GM19452 (cell line): ENCODE measurements around the gene ZMYM3.

ENCODE experiments used
- ATAC-seq: cut with Tn5 transposase; IDR thresholded peaks from one replicate; pipeline ENCODE4 v1.9.1; 2021; ENCODE audit not compliant: unreplicated experiment

Gene ZMYM3

DNA sequence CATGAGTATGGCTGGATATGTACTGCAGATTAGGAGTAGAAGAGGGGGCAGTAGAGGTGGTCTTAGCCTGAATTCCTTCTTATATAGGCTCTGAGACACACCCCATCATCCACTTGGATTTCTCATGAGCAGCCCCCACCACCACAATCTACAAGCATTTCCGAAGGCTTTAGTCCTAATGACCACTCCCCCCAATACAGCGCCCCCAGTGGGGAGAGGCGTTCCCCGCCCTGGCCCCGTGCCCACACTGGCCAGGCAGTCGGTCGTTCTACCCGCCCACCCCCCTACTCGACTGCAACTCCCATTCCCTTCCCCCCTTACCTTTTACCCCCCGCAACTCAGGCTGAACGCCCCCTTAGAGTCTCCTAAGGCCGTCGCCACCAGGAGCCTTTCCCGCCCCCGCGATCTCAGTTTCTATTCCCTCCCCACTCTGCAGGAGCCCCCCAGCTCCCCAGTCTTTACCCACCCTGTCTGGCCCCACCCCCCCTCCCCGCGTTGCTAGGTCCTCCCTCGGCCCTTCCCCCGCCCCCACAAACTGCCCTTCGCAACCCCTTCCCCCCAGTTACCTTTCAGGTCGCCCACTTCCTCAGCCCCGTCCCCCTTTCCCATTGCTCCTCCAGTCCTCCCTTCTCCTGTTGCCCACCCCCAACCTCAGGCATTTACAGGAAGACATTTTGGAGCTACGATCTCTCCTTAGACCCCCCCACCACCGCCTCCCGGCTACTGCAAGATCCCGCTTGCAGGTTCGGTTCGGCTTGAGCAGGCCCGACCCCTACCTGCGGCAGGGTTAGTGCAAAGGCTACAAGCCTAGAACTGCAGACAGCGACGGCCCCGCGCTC lies 468 bp downstream of the ZMYM3 start:
- ATAC-seq = no peak

DNA sequence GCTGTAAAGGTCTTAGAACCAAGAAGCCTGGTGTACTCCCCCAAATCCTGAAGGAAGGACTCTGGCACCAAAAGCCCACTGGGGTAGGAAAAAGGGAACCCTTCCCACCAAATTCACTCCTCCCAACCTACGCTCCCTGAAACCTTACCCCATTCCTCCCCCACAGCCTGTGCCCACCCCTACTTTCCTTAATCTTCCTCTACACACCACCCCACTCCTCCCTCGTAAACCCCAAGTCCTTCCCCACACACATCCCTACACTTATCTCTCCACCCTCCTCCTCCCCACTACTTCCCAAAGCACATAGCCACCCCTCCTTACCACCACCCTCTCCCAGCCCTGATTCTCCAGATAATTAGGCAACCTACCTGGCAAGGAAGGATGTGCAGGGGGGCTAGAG lies 1.7 kb downstream of the ZMYM3 start:
- ATAC-seq = no peak

DNA sequence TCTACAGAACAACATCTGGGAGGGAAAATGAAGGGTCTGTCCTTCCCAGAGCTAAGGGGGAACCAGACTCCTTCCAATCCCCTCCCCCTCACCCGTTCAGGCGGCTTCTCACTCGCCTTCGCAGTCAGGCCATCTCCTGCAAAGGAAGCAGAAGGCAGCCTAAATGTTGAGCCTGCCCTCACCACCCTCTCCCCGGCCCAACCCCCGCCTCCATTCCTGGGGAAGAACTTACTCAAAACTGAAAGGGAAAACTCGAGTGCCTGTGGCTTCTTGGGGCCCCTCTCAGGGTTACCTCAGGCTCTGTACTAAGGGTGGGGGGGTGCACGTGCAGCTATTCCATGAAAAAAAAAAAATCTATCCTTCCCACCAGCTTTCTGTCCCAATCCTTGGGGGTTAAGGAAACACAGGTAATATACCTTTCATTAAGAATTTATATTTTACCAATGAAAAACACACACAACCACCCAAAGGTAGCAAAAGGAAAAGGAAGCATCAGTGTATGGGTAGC lies 2.4 kb downstream of the ZMYM3 start:
- ATAC-seq = no peak

DNA sequence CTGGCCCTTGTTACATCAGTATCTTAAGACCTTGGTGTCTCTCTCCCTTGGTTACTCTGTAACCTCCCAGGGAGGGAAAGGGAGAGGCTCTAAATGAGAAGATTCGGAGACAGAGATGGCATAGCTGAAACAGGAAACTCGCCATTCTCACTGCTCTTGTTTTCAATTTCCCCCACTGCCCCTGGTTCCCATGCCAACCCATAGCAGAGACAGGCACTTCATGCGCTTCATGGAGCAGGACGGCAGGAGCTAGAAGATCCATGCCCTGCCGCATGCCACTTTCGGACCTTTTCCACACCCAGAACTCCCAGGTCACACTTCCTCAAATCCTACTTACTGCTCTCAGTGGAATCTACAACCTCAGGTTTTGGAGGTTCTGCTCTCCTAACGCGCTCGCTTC lies 3.1 kb downstream of the ZMYM3 start:
- ATAC-seq = no peak

DNA sequence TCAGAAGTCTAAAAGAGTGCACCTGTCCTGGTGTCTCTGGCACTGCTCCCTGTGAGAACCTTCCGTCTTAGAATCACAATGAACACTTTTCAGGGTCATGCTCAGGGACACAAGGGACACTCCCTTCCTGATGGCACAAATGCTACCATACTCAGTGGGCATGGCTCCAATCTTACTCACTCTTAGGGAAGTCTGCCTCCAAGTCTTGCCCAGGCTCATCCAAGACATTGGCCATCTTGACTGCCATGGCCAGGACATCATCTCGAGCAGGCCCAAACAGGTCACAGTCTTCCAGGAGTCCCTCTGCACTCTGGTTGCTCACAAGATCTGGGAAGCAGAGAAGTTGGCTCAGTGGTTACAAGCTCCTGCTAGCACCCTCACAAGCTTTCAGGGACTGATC lies 8.8 kb downstream of the ZMYM3 start:
- ATAC-seq = no peak

DNA sequence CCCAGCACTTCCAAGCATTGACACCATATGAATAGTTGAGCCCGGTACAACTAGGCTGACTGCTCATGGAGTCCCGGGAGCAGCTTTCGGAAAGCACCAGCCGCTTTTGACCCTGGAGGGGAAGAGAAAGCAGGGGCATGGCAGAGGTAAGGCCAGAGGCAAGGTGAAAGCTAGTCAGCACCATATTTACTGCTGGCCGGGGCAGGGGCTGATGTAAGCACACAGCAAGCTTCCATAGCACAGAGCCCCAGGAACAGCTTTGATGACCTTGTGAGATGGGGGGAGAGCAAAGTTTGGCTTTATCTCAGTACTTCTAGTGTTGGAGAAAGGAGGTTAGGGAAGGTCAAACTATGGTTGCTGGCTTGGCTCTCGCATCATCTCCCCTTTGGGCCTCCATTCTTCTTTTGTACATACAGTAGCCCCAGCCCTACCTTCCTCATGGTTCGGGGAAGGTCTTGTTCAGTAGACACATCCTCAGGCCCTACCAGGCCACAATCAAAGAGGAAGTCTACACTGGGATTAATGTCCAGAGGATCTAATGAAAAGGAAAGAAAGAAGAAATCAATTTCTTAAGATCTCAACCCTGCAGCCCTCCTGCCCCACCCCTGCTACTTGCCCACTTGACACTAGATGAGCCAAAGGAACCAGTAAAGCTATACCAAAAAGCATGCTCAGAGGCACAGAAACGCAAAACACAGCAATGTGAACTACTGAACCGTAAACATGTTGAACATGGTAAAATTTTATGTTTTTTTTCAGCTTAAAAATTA lies 9.4 kb downstream of the ZMYM3 start:
- no peak for ATAC-seq

DNA sequence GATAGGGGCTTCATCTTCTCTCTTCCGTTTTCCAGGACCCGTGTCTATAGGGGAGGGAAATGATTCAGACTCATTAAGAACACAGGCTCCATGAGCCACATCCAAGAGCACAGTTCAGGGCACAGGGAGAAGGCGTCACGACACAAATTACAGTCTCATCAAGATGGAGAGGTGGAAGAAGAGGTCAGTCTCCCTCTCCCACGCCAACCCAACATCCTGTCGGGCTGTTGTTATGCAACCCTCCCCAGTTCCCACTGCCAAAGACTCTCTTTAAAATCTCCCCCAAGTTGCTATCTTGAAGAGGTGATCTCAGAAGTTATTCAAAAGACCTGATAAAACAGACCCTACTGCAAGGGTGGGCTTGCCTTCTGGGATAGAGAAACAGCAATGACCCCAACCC lies 12.6 kb downstream of the ZMYM3 start:
- no peak for ATAC-seq

DNA sequence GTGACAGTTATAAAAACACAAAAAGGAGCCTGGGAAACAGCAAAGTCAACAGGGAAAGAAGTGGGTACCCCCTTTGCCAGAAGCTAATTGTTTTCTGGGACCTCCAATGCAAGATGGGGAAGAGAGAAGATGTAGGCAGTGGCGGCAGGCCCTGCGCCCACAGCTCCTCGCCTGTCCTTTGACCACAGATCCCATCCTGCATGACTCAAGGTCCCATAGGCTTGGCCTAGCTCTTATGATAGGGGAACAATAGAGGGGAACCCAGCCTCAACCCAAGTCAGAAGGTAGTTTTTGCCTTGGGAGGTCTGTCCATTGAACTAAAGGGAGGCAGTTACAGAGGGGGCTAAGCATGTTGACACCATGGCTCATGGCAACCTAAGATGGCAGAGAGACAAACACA lies 14.2 kb downstream of the ZMYM3 start:
- ATAC-seq = no peak

DNA sequence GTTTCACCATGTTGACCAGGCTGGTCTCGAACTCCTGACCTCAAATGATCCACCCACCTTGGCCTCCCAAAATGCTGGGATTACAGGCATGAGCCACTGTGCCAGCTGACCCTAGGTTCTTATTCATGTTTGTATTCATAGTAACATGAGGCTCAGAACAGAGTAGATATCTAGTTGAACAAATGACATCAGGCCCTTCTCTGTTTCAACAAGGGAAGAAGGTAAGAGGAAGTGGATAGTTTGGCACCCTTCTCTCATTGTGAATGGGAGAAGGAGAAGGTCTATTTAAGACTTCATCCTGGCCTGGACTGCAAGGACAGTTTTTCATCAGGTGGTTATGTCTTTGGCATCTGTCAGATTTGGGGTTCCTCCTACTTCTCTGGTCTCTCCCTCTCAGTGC lies 17.1 kb downstream of the ZMYM3 start:
- no peak for ATAC-seq

DNA sequence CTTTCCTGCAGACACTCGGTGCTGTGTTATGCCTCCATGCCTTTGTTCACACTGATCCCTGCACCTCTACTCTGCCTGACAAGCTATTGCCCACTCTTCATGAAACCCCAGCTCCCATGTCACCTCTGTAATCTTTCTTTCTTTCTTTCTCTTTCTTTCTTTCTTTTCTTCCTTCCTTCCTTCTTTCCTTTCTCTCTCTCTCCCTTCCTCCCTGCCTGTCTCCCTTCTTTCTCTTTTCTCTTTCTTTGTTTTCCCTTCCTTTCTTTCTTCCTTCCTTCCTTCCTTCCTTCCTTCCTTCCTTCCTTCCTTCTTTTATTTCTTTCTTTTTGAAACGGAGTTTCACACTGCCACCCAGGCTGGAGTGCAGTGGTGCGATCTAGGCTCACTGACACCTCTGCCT lies 18.5 kb downstream of the ZMYM3 start:
- ATAC-seq = no peak

DNA sequence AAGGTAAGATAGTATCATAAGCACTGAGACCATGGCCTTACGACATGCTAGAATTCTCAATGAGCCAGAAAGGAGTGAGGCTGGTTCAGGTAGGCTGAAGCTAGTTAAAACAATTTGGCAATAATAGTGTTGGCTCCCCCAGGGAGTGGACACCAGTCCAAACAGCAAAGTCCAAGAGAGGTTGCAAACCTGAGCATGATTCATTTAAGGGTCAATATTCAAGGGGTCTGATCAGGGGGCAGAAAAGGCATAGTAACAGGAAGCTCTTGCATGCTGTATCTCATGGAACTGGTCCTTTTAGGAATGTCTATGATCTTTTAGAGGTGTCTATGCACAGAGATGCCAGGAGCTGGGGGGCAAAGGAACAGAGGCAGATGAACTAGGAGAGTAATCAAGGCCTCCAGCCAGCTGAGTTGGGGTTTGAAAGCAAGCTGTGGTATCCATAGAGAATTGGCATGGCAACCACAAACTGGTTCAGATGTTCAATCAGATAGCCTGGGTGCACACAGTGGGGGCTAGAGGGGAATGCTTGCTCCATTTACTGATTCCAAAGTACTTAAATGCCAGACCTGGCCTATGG lies 25.8 kb downstream of the ZMYM3 start:
- no peak for ATAC-seq

DNA sequence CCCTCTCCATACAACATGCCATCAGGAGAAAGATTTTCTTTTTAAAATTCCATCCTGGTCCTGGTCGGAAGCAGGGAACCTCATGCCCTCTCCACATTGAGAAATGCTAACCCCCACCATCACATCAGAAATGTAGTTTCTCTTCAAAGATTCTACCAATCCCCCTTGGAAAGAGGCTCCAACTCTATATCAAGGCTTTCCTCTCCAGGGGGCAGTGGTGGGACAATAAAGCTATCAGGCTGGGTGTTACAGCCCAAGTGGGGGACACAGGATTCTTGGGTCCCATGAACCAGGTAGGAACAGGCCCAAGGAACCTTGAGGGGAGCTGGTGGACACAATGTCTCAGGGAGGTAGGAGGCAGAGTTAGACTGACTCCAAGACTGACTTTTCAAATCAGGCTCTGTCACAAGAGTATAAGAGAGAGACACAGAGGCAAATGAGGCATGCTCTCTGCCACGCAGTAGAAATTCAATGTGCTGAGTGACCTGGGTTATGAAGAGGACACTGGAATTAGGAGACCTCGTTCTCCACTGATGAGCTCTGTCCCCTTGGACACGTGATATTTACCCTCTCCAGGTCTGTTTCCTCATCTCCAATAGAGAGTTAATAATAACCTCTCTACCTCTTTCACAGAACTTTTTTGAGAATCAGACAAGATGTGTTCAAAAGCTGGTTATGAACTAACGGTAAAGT lies 26.4 kb downstream of the ZMYM3 start:
- no peak for ATAC-seq

DNA sequence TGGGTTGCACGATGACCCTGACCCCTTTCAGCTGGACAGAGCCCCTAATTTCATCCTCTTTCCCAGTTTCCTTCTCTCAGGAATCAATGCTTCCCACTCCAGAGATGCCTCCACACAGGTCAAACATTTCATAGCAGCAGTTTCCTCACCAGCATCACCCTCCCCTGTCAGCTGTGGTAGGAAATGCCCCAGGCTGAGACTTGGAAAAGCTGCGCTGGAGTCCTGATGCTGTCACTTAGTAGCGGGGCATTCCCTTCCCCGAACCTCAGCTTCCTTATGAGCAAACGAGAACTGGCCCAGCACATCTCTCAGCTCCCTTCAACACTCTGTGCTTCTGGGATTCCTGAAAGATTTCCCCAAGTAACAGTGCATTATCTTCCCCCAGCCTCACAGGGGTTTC lies 28.3 kb downstream of the ZMYM3 start:
- ATAC-seq = no peak

DNA sequence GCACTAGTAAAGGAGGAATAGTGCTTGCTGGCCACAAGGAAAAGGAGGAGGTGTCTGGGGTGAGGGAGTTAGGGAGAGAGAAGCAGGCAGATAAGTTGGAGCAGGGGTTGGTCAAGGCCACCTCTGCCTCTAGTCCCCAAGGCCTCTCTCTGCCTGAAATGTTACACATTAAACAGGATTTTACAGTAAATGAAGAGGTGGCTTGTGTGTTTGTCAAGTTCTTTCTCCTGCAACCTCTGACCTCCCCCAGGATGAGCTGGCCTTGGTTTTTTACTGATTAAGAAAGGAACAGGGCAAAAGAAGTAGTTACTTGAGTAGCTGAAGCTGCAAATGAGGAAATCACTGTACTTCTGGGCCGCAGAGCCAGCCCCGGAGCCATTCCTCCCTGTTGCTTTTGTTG lies 28.9 kb downstream of the ZMYM3 start:
- ATAC-seq = no peak

DNA sequence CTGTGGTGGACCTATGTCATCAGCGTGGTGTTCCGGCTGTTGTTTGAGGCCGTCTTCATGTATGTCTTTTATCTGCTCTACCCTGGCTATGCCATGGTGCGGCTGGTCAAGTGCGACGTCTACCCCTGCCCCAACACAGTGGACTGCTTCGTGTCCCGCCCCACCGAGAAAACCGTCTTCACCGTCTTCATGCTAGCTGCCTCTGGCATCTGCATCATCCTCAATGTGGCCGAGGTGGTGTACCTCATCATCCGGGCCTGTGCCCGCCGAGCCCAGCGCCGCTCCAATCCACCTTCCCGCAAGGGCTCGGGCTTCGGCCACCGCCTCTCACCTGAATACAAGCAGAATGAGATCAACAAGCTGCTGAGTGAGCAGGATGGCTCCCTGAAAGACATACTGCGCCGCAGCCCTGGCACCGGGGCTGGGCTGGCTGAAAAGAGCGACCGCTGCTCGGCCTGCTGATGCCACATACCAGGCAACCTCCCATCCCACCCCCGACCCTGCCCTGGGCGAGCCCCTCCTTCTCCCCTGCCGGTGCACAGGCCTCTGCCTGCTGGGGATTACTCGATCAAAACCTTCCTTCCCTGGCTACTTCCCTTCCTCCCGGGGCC lies 29.7 kb downstream of the ZMYM3 start:
- ATAC-seq = no peak

DNA sequence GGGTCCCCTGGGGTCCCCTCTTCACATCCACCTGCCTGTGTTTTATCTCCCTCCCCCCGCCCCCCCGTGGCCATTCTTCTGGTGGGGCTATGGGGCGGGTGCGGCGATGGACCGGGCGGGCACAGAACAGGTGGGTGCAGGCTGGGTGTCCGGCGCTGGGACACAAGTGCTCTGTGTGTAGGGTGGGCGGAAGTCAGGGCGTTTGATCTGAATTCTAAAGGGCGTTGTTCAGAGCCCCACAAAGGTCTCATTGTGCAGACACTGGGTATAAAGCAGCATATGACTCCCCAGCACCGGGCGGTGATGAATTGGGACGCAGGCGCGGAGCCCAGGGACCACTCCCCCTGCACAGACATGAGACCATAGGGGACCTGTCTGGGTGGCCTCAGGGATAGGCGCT lies 31.0 kb downstream of the ZMYM3 start, which contains the start of gene GJB1:
Gene GJB1 (plus strand): TSS at position 296 of the 400 bp plus-strand sequence. CDS start 484 bp downstream, outside the sequence.
- no peak for ATAC-seq

DNA sequence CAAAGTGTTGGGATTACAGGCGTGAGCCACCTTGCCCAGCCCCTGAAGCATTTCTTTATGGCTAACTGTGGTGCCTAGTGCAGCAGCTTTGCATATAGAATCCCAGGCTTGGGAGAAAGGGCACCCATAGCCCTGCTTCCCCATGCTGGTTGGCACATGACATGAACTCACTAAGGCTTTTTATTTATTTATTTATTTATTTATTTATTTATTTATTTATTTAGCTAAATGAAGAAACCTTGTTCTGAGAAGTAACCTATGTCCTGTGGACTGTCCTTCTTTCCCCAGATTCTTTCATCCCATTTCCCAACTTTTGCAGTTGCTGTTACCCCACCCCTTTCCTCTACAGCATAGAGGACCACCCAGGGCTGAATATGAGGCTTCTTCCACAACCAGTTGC lies 32.8 kb downstream of the ZMYM3 start:
- ATAC-seq = no peak

DNA sequence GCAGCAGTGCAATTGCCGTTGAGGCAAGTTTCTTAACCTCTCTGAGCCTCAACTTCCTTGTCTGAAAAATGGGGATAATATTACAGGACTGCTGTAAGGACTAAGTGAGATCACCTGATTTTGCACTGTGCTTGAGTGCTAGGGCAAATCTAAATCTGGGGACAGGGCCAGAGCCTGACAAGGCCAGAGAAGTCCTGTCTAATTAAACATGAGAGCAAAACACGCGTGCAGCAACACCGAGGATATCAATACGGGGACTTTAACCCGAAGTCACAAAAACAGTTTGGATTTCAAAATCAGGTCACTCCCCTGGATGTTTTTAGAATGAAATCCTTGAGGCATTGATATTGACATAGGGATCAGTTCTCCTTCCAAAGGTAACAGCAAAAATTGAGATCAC lies 36.6 kb downstream of the ZMYM3 start:
- ATAC-seq = no peak

DNA sequence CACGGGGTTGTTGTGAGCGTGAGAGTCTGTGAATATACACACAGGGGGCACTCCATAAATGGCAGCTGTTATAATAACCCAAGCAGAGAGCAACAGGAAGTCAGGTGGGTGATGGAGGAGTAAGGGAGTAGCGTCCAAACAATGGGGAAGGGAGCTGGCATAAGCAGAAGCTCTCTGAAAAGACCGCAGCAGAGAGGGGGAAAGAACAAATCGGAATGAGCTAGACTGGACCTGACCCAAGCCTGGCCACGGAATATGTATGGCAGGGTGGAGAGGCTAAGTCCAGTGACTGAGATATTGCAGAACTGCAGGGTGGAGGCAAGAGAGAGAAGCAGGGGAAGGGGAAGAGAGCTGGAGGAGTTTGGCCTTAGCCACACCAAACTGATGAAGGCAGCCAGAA lies 37.5 kb downstream of the ZMYM3 start:
- no peak for ATAC-seq

DNA sequence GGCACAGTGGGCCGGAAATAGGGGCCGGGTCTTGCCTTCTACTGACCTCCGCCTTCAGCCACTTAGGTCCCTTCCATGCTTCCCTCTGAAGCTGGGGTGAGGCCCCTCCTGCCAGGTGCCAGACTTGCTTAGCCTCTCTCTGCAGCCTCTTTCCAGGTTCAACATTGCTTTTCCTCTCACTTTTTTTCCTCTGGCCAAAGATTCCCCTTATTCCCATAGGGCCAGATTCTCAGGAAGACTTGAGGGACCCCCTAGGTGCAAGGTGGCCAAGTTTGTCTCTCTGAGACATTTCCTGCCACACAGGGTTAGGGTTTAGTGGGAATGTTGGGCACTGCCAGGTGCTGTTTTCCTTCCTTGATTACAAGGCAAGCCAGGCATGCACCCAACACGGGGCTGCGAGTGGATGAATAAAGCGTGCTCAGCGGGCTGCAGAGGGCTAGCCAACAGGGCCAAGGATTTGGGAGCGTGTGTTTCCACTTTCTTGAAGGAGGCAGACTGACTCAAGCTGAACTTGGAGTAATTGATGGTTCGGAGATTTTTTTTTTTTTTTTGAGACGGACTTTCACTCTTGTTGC lies 38.5 kb downstream of the ZMYM3 start:
- no peak for ATAC-seq
